NCI-H226 (cell line): Measurements from ENCODE around the gene TMEM18.

ENCODE experiments used
- DNase-seq: peaks from one replicate; pipeline ENCODE4 v3.0.0-alpha.2; 2015

TMEM18 gene

DNA sequence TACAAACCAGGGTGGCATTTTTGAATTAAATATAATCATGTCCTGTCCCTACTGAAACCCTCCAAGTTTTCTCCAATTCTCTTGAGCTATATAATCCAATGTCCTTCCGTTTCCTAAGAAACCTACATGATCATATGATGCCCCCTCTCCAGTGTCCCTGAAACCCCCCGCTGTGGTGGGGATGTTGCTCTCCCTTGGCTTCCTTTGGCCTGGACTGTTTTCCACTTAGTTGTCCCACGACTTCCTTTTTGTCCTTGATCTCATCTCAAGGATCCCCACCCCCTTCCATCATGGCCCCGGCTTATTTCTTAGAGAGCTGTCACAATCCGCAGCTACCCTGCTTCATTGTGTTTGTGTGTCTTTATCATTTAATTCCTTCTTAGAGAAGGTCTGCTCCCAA is 43.8 kb downstream of the TMEM18 start:
- DNase-seq, result no peak

DNA sequence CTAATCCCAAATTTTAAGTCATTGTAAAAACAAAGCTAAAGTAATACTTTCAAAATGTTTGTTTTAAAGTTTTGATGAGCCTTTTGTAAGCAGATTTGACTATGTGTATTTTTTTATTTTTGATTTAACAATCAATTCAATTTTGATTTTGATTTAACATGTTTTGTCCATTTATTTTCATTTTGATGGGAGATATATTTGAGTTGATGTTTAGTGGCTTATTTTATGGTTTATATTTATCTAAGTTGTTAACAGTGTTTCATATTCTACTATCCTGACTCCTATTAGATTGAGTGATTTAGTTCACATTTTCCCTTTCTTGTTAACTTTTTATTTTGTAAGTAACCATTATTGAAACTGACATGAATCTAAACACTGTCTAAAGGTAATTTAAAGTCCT is 44.7 kb downstream of the TMEM18 start:
- DNase-seq, result no peak

DNA sequence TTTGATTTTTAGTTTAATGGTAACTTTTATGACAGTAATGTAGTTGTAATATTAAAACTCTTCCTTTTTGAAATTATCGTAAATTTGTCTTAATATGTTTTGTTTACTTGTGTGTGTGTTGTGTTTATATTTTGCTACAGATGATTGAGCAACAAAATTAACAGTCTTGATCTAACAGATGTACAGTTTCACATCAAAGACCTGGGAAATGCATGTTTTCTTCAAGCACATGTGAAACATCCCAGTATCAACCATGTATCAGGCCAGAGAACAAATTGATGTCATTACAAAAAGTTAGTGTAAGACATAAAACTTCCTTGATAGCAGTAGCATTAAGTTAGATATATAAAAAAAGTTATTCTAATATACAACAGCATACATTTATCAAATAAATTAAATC is 45.5 kb downstream of the TMEM18 start:
- no peak for DNase-seq

DNA sequence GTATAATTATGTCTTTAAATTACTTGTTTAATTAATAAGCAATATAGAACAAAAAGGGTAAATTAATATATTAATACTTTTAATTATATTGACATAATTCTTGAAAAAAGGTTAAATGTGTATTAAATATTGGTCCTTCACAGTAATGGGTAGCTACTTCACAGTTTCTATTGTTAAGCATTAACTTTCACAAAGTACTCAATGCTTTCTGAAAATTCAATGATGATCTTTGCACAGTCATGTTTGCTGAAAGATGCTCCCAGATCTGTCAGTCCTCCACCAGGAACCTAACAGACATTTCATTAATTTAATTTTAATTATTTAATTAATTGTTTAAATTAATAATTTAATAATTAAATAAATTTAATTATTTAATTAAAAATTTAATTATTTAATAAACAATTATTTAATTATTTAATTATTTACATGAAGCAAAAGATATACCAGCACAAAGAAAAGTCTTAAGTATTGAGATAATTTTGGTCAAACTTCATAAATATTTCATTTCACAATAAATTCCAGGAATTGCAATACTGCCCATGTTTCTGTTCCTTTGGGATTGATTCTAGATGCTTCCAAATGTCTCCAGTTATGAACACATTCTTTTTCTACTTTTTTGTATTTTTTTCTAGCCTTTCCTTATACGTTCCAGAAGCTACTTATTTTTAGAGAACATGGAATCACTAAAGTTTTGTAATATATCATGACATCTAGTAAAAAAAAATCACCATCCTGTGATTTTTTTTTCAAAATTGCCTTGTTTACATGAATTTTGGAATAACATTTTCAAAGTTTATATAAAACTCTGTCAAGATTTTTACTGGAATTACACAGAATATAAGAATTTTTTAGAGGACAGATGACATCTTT is 46.5 kb downstream of the TMEM18 start:
- no peak for DNase-seq

DNA sequence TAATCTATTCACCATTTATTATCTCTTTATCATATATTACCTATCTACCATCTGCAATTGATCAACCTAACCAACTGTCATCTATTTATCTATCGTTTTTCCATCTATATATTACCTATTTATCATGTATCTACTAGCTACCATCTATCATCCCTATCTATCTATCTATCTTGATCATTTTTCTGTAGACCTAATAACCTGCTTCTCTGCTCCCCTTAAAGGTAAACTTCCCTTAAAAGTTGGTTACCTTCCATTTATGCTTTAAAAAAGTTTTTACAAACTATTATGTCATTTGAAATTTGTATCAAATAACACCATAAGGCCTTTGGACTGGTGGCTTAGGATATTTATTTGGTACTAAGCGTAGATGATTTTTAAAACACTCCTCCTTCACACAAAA is 47.2 kb downstream of the TMEM18 start:
- DNase-seq, result no peak

DNA sequence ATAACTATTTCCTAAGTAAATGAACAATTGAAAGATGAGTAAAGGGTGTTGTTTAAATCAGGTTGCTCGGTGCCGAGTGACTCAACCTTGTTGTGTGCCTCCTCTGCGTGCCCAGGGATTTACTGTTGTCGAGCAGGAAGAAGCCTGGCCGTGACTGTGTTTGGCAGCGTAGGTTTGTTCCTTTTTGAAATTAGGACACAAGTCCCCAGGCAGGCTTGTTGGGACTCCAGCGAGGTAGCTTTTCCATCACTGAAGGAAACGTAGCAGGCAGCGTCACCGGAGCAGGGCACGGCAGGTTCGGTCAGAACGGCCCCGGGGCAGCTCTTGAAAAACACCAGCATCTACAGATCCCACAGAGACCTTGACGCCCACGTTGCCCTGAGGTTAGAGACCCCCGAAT is 48.6 kb downstream of the TMEM18 start:
- no peak for DNase-seq

DNA sequence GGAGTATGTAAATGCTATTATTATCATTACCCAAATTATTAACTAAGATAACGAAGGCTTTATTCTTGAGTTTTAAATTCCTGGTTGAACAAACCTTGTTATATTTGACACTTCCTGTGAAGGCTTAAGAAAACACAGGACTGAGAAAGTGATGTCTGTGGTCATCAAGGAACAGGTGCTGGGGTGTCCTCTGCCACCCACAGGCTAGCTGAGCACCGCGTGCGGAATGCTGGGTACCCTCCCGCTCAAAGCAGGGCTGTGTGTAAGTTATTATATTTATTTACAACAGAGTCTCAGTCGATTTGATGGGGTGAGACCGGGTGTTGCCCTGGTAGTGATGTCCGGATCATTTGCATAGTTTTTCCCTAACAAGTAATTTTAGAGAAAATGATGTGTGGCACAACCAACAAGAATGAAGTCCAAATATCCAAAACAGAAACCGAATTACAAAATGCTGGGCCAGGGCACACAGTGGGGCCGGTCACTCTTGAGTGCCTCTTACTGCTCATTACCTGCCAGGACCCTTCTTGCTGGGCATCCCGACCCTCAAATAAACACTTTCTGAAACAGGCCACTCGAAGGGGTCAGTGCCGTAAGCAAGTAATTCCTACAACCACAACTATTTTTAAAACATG is 49.2 kb downstream of the TMEM18 start:
- no peak for DNase-seq

DNA sequence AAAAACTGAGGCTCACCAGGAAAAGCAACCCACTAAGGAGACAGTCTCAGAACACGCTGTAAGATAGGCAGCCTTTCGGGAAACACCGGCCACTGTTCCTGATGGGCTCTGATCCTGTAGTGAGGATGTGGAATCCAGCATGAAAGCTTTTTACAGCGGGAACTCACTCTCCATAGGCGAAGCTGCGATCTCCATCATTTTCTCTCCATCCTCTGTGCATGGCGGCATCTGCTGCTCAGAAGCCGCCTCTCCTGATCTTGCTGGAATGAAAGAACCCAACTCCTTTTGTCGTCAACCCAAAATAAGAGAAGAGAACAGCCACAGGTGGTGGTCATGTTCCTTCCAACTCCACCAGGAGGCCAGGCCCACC is 49.9 kb downstream of the TMEM18 start:
- DNase-seq, result no peak

DNA sequence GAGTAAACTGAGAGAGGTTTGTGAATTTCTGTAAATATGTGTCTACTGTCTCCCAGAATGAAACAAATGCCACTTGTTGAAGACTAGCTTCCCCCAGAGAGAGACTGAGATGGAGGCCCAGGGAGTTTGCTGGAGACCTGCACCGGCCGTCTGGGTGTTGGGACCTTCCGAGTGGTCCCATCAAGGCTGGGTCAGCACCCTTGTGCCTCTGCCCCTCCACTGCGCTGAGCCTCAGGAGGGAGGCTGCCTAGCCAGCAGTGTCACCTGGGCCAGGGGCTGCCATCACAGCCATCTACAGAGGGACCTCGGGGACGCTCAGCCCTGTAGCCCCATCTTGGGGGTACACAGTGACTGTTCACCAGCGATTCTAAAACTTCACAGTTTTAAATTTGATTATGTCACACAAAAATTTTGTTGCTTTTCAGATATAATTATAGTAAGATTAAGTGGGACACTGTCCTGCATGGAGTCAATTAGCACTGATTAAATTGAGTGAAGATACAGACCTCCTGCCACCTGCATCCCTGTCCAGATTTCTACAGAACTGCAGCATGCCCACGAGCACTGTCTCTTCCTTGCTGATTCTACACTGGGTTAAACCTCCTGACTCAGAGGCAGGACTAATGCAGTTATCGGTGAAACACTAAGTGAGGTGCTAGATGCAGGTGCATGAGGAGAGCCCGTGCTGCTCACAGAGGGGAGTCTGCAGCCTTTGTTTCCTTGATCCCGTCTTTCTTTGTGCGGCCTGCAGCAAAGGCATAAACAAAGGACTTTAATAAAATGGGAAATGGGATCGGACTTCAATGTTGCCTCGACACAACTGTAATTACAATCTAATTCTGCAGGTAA is 50.5 kb downstream of the TMEM18 start:
- no peak for DNase-seq

DNA sequence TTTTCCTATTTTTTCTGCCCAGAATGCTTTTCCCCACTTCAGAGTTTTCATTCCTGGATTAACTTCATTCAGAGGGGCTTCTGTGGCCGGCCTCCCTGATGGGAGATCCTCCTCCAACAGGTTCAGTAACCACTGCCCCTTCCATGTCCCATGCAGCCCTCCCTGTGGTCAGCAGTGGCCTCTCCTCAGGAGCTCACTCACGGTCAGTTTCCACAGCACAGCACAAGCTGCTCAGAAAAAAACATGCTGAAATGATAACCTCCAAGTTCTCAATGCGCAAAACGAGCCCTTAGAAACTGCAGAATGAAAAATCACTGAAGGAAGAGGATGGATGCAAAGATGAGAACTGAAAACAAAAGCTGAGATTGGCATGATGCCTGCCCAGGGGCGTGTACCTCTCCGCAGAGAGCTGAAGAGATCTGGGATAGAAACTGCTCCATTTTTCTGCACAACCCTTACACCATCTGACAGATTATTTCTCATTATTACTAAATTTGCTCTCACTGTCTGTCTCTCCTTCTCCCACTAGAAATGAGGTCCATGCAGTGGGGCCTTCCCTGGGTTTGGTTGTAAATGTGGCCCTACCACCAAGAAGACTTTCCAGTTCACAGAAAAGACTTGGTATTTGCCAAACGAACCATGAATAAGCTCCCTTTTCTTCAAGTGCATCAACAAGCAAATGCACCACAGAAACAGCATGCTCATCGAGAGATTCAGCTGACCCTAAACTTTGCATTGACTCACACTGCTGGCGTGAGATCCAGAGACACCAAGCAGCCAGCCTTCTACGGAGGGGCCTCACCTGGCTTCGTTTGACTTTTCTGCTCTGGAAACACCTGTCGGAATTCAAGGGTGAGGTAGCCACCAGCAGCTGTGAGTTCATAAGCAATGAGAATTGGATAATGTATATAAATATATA is 51.5 kb downstream of the TMEM18 start:
- no peak for DNase-seq

DNA sequence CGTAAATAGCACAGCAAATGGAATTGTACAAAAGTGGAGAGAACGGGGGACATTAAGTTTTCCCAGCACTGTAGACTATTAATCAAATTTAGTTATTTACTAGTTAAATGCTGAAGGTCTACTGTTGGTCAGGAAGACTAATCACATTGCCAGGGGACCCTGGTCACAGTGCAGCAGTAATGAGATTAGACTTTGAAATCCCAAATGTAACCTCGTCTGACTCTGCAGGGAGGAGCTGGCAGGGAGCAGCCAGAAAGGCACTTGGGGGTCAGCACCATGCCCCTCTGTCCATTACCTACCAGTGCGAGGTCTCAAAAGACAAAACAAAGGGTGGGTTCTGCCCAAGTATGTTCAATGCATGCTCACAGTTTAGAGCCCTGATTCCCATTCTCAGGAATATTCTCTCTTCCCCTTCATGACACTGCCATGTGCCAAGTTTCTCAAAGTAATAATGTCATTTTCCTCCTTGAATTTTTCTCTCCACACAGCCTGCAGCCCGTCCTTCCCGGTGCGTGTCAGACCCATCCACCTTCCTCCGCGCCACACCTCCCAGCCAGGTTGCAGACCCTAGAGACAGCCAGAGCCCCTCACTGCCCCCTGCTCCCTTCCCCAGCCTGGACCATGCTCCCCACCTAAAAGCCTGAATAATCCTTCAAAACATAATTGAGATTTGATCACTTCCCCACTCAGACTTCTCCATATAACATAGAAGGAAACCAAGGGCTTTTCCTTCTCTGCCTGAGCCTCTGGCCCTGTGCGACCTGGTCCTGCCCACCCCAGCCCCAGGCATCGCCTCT is 52.5 kb downstream of the TMEM18 start:
- no peak for DNase-seq

DNA sequence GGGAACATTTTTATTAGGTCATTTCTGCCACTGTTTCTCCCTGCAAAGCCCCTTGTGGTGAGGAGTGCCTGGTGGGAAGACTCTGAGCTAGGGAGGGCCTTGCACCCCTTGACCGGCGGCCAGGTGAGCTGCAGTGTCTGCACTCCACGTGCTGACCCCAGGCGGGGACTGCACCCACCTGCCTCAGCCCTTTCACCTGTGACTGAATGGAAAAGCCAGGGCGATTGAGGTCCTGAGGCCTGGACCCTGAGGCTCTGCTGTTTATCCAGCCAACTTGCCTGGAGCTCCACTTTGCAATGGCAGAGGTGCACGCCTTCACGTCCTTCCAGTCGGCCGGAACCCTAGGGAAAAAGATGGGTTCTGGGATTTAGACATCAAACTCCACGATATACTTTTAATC is 53.1 kb downstream of the TMEM18 start:
- DNase-seq, result no peak

DNA sequence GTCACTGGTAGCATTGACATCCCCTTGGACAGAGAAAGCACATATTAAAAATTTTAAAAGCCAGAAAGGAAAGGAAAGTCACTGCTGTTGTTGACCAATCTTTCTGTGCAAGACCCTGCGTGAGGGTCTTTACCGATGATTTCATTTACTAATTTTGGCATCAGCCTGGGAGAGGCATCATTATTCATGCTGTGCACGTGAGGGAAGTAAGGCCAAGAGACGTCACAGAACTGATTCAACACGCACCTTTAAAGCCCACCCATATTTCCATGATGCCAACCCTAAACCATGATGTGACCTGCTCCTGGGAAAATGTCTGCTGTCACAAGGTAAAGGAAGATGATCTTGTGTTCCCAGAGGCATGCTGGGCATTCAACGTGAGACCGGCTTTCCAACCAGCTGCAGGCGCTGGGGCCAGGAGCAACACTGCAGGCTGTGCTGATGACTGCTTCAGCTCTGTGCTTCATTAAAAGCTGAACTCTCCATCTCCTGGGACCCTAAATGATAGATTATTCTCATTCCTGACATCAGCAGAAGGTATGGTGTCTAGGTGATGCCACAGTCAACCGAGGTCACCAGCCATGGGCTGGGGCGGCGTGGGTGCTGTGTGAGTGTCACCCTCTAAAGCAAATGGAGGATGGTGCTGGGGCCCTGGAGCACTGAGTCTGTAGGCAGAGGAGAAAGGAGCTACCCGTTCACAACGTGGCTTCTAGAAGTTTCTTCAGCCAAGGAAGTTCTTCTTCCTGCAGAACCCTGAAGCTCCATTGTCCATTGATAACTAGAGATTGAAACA is 53.9 kb downstream of the TMEM18 start:
- no peak for DNase-seq

DNA sequence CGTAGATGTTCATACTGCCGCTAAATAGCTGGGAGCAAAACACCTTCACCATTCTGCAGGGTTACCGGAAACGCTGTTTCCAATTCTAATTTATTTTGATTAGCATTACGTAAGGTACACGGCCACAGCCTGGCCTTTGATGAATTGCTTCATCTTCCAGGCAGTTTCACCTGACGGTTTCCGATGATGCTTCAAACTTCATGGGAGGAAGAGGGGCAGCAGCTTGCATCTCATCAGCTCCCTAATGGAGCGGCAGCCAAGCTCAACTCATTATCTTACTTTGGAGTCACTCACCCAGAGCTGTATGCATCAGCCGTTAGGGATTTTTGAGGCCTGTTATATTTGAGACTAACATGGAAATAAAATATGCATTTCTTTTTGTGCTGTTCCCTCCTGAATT is 54.8 kb downstream of the TMEM18 start:
- no peak for DNase-seq

DNA sequence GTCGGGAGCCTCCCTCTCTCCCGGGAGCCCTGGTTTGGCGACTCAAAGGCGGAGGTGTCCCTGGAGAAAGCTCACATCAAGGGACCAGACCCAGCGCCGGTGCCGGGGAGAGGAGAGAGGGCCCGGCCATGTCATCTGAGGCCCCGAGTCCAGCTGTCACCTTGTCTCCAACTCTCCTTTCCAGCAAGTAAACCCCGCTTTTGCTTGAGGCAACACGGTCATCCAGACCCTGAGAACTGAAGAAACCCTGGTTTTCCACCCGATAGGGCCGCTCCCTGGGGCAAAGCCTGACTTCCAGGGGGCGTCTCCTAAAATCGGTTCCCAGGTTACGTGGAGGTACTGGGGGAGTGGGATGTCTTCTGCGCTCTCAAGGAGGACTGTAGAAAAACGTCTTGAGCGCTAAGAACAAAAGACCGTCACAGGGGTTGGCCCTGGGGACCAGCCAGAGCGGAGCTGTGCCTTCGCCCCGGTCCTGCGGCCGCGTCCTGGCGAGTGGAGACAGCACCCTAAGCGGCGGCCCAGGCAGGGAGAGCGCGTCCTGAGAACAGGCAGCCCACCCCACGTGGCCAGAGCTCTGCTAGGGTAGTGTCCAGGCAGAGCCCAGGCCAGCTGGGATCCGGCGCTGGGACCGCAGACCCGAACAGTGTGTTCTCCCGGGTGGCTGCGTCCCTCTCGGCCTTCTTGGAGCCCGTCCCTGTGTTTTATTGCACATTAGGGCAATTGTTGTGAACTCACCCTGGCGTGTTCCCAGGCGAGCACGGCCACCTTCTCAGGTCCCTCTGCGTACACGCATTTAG is 55.7 kb downstream of the TMEM18 start:
- no peak for DNase-seq

DNA sequence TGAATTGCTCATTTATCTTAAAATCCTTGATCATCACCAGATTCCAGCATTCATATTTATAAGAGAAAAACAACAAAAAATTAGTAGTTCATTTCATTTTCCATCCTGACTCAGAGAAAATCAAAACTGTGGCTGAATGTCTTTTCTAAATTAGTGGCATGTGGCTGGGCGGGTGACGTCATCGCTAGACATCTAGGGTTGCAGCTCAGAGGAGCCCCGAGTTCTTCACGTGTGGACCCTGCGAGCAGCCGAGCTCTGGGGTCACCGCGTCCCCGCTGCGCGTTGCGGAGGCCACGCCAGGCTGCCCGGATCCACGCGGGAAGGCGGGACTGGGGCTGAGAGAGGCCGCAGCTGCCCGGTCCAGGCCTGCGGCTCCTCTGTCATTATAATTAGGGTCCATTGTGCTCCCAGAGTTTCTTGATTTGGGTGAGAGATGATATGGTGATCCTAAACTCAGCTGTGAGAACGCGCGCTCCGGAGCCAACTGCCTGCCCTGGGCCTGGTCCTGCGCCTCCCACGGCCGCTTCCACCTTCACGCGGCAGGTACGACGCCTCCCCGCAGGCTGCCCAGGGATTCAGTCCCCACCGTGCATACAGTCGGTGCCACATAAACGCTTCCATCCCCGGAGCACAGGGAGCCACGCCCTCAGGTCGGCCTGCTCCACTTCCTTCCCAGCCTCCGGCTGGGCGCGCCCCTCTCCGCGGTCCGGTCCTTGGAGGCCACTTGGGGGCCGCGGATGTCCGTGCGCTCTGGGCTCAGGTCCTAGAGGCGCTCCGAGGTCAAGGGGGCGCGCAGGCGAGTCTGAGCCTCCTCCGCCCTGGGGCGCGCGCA is 56.5 kb downstream of the TMEM18 start:
- no peak for DNase-seq

DNA sequence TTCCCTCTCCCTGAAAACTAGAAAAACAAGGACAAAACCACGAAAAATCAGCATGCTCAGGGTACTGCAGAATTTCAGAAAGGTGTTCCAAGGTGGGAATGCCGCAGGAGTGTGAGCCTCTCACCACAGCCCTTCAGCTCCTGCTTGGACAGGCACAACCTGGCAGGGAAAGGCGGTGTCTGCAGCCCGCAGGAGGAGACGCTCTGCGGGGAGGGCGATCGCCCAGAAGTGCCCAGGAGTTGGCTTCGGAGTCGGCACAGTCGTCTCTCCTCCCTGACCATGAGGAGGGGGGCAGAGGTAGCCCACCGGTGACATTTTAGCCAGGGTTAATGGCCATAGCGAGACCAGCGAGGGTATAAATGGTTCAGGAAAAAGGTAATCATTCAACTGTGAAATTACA is 57.2 kb downstream of the TMEM18 start:
- no peak for DNase-seq

DNA sequence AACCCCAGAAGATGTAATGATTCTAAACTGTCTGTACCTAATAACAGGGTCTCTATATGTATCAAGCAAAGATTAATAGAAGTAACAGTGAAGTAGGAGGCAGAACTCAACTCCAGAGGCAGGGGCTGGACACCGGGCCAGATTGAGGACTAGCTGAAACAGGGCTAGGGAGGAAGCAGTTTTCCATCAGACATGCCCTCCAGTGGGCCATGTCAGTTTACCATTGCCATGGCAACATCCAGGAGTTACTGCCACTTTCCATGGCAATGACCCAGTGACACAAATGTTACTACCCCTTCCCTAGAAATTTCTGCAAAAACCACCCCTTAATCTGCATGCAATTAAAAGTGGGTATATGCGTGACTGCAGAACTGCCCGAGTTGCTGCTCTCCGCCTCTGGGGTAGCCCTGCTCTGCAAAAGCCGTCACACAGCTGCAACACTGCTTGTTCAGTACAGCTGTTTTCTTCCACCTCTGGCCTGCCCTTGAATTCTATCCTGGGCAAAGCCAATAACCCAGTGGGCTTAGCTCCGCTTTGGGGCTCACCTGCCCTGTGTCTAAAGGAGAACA is 58.7 kb downstream of the TMEM18 start:
- DNase-seq, result no peak

DNA sequence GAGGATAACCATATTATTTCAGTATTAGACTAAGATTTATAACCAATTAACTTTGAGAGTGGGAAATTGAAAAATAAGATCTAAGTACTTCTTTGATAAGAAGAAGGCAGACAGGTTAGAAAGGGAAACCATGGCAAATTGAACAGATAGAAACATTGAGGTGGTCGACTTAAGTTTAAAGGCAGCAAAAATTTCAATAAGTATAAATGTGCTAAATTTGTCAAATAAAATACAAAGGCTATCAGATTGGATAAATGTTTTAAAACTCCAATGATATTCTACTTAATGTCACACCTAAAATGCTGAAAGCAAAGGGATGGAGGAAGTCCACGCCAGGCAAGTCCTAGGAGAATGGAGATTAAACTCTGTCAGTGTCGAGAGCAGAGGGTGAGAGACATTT is 59.2 kb downstream of the TMEM18 start:
- DNase-seq, result no peak
